NOMO-1 treated with DMSO at 0.1 percent for 48 hours (cell line): ENCODE results near the gene CLPX.
"Not testable (repeated sequence)": the region's sequence is repeated elsewhere in the genome, so short reads cannot be mapped to it uniquely, and the experiment has no call there.

Experiments used
- DNase-seq: peaks from one replicate; lab custom pipeline; 2025; ENCODE audit not compliant: unreplicated experiment; lab: John Stamatoyannopoulos, UW

The CLPX gene

DNA sequence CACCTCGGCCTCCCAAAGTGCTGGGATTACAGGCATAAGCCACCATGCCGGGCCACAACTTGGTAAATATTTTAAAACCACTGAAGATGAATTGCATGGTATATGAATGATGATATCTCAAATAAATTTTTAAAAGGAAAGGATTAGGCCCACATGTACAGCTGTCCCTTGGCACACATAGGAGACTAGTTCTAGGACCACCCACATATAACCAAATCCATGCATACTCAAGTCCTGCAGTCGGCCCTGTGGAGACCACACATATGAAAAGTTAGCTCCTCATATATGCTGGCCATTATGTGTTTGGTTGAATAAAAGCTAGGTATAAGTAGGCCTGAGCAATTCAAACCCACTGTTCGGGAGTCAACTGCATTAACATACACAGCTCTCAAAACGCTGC lies 10.6 kb downstream of the CLPX start:
- no peak for DNase-seq

DNA sequence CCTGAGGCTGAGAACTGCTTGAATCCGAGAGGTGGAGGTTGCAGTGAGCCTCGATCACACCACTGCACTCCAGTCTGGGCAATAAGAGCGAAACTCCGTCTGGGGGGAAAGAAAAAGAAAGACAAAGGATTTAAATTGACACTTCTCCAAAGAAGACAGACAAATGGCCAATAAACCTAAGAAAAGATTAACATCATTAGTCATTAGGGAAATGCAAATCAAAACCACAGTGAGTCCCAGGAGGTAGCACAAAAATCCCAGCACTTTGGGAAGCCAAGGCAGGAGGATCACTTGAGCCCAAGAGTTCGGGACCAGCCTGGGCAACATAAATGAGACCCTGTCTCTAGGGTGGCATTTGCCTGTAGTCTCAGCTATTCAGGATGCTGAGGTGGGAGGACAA lies 12.6 kb downstream of the CLPX start:
- DNase-seq: no peak

DNA sequence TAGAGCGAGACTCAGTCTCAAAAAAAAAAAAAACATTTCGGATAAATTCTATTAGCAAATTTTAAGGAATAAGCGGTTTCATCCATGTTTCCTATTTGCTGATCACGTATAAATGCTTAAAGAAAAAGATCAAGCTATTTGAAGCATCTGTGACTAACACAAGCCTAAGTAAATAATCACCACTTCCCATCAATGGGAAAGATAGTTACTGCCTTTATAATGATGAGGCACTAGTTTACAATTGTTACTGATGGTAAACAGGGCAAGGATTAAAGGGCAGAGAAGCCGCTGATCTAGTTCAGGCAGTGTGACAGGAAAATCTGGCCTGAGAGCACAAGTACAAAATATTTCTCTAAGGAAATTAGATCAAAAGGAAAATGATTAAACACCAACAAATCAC lies 13.7 kb downstream of the CLPX start:
- no peak for DNase-seq

DNA sequence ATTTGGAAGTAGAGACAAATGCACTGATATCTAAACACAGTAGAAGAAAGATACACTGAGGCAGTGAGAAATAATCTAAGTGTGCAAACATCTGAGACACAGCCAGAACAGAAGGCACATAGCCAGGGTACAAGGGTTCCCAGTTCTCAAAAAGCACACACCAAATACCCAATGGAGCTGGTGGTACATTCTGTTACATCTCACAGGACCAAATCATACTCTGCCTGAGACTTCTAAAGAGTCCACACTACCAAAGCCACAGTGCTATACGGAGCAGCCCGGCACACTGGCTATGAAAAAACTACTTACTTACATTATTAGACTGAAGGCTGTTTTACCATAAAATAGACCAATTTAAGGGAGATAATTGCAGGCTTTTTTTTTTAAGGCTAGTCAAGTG lies 19.3 kb downstream of the CLPX start:
- DNase-seq: no peak

DNA sequence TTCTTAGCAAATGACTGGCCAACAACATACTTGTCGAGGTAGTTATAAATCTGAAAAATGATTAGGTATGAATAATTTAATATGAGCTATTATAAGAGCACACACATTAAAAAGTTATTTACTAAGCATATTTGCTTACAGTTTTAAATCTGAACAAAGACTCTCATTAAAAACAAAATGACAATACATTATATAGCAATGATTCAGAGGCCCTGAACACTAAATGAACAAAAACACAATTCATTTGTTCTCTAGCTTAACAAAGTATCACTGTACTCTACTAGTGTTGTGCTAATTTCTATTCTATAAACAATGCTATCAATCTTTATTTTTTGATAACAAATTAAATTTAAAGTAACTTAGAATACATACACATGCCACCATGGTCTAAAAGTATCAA lies 21.0 kb downstream of the CLPX start:
- no peak for DNase-seq

DNA sequence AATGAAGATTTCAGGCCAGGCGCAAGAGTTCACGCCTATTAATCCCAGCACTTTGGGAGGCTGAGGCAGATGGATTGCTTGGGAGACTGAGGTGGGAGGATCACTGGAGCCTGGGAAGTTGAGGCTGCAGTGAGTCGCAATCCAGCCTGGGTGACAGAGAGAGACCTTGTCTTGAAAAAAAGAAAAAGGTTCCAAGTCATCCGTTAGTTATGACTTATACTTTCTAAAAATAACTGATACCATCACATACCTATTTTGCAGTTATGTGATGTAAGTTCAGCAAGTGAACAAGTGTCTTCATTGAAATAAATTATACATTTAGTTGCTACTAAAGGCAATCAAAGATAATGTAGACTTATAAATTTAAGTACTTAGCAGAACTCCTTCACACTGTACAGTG lies 22.1 kb downstream of the CLPX start:
- no peak for DNase-seq

DNA sequence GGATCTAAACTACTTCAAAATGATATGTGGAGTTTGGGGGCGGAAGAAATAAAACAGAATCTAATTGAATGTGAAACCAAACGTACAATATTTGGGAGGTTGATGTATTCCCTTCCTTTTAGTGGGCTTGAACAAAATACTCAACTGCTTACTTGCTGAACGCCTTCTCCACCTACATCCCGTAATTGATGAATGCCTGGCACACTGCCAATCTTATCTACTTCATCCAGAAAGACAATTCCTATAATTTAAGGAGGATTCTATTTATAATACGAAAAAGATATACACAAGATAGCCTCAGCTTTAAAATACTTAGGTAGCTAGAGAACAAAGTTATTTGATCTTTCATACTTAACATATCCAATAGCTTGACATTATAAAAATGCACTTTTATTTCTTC lies 28.4 kb downstream of the CLPX start:
- DNase-seq: no peak

DNA sequence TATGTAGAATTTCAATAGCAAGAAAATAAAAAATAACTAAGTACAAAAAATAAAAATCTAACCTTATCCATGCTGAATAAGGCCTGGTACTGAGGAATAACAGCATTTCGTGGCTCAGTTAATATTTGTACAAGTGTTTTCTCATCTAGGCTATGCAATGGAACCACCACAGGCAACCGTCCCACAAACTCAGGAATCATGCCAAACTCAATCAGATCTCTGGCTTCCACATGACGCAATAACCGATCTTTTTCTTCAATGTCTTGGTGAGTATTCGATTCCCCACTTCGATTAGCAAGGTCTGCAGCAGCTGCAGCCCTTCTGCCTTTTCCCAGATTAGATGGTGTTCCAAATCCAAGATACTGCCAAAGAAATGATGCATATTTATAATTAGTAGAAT lies 30.4 kb downstream of the CLPX start:
- DNase-seq: no peak

DNA sequence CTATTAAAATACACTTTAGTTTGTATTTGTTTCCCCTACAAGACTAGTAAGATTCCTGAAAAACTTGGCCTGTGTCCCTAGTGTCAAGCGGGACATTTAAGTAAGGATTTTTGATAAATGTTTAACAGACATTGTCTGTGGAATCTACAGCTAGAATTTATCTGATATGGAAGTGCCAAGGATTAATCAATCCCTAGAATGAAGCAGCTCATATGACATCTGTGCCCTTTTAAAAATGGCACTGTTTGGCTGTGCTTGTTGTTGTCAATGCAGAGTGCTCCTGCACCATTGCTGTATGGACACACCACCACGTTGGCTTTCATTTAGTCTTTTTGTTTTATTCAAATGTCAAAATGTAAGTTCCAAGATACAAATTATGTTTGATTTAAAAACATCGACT lies 37.2 kb downstream of the CLPX start:
- DNase-seq: no peak

DNA sequence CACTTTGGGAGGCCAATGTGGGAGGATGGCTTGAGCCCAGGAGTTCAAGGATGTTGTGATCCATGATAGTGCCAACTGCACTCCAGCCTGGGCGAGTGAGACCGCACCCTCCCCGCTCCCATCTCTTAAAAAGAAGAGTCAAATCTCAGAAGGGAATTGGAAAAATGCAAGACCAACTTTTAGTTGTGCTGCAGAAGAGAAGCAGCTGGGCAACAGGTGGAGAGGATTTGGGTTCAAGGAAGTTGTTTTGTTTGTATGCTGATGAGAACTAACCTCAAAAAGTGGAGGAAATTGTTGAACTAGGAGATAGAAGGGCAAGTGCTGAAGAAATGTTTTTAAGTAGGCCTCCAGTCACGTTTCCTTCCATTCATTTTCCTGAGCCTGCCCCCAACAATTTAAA lies 38.7 kb downstream of the CLPX start:
- DNase-seq: no peak

DNA sequence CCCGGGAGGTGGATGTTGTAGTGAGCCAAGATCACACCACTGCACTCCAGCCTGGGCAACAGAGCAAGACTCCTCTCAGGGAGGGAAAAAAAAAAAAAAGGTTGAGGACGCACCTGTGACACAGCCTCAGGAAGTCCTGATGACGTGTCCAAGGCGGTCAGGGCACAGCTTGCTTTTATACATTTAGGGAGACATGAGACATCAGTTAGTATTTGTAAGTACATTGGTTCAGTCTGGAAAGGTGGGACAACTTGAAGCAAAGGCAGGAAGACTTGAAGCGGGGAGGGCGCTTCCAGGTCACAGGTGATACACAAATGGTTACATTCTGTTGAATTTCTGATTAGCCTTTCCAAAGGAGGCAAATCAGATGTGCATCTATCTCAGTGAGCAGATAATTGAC lies 46.5 kb downstream of the CLPX start:
- DNase-seq: not testable (repeated sequence)

DNA sequence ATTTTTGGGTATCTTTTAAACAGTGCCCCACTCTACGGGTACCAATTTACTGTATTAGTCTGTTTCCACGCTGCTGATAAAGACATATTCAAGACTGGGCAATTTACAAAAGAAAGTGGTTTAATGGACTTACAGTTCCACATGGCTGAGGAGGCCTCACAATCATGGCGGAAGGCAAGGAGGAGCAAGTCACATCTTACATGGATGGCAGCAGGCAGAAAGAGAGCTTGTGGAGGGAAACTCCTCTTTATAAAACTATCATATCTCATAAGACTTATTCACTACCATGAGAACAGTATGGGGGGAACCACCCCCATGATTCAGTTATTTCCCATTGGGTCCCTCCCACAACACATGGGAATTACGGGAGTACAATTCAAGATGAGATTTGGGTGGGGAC lies 47.2 kb downstream of the CLPX start:
- DNase-seq: not testable (repeated sequence)

DNA sequence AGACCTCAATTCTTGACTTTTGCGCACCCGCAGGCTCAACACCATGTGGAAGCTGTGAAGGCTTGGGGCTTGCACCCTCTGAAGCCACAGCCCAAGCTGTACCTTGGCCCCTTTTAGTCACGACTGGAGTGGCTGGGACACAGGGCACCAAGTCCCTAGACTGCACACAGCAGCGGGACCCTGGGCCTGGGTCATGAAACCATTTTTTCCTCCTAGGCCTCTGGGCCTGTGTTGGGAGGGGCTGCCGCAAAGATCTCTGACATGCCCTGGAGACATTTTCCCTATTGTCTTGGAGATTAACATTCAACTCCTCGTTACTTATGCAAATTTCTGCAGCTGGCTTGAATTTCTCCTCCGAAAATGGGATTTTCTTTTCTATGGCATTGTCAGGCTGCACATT lies 48.1 kb downstream of the CLPX start:
- not testable (repeated sequence) for DNase-seq

DNA sequence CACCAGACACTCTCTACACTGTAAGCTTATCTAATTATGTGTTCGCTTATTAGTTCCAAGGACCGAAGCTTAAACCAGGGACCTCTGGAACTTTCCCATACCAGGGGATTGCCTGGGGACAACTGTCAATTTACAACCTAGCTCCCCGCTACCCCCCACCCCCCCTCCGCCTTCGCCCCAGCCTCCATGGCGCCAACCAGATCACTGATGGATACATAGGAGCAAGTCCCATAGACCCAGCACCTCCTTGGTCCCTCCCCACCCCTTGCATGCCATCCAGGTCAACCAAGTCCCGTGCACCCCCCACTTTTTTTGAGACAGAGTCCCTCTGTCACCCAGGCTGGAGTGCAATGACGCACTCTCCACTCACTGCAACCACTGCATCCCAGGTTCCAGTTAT lies 50.6 kb downstream of the CLPX start:
- DNase-seq: no peak

DNA sequence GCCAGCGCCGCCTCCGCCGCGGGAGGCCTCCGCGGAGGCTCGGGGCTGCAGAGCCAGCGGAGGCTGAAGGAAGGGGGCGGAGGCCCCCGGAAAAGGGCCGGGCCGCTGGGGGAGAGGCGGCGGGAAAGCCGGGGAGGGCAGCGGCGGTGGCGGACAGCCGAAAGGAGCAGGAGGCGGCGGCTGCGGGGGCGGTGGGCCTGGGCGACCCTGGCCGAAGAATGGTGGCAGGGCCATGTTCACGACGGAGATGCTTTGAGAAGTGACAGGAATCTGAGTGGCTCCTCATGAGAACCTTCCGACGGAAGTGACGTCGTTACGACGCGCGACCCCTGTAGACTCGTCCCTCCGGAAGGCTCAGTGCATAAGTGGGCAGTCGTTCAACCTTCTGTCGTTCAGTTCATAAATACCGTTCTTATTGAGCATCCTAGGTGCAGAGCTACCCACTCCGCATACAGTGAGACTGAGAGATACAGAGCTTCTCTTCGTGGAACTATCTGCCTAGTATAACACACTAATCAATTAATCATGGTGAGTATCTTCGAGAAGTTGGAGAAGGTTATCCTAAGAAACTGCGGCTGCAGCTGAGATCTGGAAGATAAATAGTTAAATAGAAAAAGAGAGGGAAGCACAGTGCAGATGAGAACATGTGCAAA lies 51.5 kb downstream of the CLPX start, which contains the start of gene PDCD7:
PDCD7 (minus strand) TSS at position 261 of the 653 bp plus-strand sequence; CDS start at position 234, 27 bp downstream.
- peak; percentile 93 for DNase-seq

DNA sequence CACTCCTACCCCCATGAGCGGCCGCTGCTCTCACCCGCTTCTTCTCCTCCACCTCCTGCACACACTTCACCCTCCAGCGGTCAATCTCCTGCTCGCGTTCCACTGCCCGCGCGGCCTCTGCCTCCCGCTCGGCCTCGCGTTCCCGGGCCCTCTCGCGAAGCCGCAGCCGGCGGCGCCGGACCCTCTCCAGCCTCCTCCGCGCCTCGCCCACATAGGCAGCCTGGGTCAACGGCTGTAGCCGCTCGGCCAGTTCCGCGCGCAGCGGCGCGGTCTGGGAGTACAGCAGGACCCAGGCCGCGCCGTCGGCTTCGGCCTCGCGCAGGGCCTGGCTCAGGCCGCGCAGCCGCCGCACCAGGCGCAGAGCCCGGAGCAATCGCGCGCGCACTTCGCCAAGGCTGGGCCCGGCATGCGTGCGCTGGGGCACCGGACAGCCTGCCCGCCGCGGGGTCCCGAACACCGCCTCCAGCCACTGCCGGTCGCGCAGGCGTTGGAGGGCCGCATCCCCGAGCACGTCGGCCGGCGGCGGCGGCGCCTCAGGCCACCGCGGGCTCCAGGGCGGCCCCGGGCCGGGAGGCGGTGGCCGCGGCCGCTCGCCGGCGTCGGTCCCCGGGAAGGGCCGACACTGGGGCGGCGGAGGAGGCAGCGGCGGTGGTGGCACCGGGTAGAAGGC lies 52.1 kb downstream of the CLPX start:
- peak; percentile 15 for DNase-seq

DNA sequence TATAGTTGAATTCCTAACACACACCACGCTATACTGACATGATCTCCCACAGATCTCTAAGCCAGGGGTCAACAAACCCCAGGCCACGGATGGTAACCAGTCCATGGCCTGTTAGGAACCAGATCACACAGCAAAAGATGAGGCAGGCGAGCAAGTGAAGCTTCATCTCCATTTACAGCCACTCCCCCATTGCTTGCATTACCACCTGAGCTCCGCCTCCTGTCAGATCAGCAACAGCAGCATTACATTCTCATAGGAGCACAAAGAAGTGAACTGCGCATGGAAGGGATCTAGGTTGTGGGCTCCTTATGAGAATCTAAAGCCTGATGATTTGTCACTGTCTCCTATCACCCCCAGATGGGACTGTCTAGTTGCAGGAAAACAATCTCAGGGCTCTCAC lies 54.2 kb downstream of the CLPX start:
- no peak for DNase-seq

DNA sequence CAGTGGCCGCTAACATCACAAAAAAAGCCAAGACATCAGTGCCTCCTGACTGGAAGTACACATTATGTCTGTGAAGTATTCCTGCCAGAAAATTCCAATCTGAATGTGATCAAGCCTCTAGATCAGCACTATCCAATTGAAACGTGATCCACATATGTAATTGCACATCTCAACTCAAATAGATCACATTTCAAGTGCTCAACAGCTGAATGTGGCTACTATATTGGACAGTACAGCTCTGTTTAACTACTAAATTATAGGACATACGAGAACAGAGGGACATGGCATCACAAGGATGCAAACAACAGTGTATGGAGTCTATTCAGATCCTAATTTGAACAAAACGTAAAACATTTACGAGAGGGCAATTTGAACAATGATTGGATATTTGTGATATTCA lies 69.6 kb downstream of the CLPX start:
- no peak for DNase-seq

DNA sequence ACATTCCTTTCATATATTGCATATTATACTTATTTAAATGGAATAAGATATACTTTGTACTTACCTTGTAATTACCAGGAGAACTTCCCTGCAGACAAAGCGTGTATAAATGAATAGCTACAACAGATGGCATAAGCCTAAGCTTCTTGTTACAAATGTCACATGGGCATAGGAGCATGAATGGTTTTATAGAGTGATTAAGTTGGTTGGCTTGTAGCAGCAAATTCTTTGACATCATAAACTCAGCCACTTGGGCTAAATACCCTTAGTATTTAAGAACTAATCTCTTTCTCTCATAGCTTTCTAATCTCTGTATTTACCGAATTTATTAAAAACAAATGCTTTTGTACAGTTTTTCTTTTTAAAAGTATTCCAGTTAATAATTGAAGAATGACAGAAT lies 70.1 kb downstream of the CLPX start, which contains the start of gene UBAP1L:
UBAP1L (minus strand) TSS at position 115 of the 400 bp plus-strand sequence. CDS start 8,985 bp downstream, outside the sequence.
- no peak for DNase-seq

DNA sequence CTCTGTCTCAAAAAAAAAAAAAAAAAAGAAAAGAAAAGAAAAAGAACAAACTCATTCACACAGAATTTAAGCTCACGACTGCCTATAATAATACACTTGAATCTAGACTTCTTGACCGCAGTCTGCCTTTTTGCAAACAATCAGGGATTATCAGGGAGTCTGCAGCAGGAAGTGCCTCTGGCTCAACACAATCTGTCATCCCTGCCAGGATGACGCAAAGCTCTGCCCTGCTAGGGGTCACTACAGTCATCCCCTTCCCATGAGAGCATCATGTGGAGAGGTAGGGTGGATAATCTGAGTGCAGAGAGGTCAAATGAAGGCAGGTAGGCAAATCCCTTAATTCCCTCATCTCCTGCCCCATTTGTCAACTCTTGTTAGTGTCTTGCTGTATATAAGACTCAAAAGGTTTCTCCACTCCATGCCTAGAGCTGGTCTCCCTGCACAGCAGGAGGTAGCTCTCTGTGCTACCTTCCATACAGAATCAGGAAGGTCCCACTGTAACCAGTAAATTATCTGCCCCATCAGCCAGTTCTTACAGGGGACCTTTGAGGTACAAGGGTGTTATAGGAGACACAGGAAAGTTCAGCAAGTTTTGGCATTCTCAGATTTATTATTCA lies 74.4 kb downstream of the CLPX start:
- DNase-seq: no peak

DNA sequence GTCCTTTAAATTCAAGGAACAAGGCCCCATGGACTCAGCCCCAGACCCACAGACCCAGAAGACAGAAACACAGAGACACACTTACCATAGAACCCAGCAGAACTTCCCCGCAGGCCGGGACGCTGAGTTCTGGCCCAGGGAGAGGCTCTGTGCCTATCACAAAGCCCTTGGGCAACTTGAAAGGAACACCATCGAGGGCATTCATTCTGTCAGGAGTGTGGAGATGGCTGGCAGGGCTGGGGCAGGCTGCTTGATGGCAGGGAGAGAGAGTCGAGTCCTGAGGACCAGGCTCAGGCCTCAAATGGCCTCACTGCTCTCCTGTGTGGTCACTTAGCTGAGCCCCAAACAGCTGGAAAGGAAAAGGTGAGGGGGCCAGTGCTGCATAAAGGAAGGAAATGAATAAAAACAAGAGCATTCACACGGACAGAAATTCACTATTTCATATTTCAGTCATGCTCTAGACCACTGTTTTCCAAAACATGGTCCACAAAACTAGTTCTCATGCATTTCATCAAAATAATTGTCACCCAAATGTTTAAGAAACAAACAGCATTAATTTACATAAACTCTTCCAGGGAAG lies 79.0 kb downstream of the CLPX start:
- DNase-seq: no peak

DNA sequence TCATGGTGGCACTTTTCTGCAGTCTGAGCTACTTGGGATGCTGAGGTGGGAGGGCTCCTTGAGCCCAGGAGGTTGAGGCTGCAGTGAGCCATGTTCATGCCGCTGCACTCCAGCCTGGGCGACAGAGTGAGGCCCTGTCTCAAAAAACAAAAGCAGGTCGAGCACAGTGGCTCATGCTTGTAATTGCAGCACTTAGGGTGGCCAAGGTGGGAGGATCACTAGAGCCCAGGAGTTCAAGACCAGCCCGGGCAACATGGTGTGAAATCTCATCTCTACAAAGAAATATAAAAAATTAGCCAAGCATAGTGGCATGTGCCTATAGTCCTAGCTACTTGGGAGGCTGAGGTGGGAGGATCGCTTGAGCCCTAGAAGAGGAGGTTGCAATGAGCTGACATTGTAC lies 80.1 kb downstream of the CLPX start:
- DNase-seq: no peak
